ENCODE results near the gene POU2F1. TPM values are rescaled to one million over a fixed set of nuclear protein-coding genes. Genes with fewer than 3 reads are reported as not detected.
A peak's percentile ranks its signal among the peaks of the same experiment; 100 is the strongest.

Gene POU2F1
- total RNA-seq, 1 donor from 2014 or later: 68.0 TPM

DNA sequence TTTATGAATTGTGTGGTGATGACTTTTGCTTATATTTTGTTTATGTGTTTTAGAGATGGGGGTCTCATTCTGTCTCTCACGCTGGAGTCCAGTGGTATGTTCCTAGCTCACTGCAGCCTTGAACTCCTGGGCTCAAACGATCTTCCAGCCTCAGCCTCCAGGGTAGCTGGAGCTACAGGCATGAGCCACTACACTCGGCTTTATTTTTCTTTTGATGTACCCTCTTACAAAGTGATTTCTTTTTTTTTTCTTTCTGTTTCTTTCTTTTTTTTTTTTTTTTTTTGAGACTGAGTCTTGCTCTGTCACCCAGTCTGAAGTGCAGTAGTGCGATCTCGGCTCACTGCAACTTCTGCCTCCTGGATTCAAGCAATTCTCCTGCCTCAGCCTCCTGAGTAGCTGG, 250.9 kb downstream of the POU2F1 start:
- H3F3A ChIP-seq (ENCODE audit: low read depth): peaks cover 9% of the 10 kb centered on the region
- H3K4me1 Mint-ChIP-seq: peaks cover 53% of the 10 kb centered on the region
- no peak for TF ChIP-seq EZH2 (IDR thresholded peaks at IDR 0.05)
- TF ChIP-seq EZH2phosphoT487 (IDR thresholded peaks at IDR 0.05): no peak
- H3K4me2 ChIP-seq: no peak overlapping the region
- no peak for DNase-seq (ENCODE audit: low spot score)
- H3K4me3 ChIP-seq: no peak overlapping the region
- no peaks in the 10 kb centered on the region for H3K27me3 ChIP-seq
- H2AFZ ChIP-seq (replicated peaks): no peak overlapping the region
- no peak overlapping the region for H3K4me3 Mint-ChIP-seq
- H3K27me3 Mint-ChIP-seq (ENCODE audit: insufficient read depth, low read depth): peaks cover 10% of the 10 kb centered on the region
- H3K9me3 Mint-ChIP-seq: peaks cover 6% of the 10 kb centered on the region
- H3K36me3 Mint-ChIP-seq: peaks cover 7% of the 10 kb centered on the region
- no peaks in the 10 kb centered on the region for H4K20me1 ChIP-seq (ENCODE audit: low read depth)
- H3K27ac Mint-ChIP-seq: peak overlapping the region; percentile 46
- no peak overlapping the region for H3K9ac ChIP-seq
- H3K9me3 ChIP-seq (ENCODE audit: low read depth): no peaks in the 10 kb centered on the region
- H3K4me1 ChIP-seq: peaks cover 36% of the 10 kb centered on the region
- H3K79me2 ChIP-seq (ENCODE audit: low read depth): no peaks in the 10 kb centered on the region
- H3K36me3 ChIP-seq: no peaks in the 10 kb centered on the region
- H3K27ac ChIP-seq: no peak overlapping the region

GRCh38 chr1:167472752-167473521, 252.3 kb downstream of the POU2F1 start:
- Histone ChIP-seq H4K20me1 (ENCODE audit: low read depth) (no peaks in the 10 kb centered on the region), H3K79me2 (ENCODE audit: low read depth) (no peaks in the 10 kb centered on the region), H3K36me3 (no peaks in the 10 kb centered on the region), H3K9ac (no peak overlapping the region), H3K9me3 (ENCODE audit: low read depth) (no peaks in the 10 kb centered on the region), H3K4me2 (no peak overlapping the region), H3K4me3 (no peak overlapping the region), H3K4me1 (peaks cover 30% of the 10 kb centered on the region), H3K27me3 (no peaks in the 10 kb centered on the region), H2AFZ (replicated peaks) (no peak overlapping the region), H3F3A (ENCODE audit: low read depth) (peaks cover 9% of the 10 kb centered on the region), H3K27ac (no peak overlapping the region)
- Mint-ChIP-seq H3K27ac (peak overlapping the region; percentile 72), H3K27me3 (ENCODE audit: insufficient read depth, low read depth) (peaks cover 10% of the 10 kb centered on the region), H3K4me3 (peak overlapping the region; percentile 7), H3K4me1 (peaks cover 53% of the 10 kb centered on the region), H3K9me3 (peaks cover 6% of the 10 kb centered on the region), H3K36me3 (peaks cover 7% of the 10 kb centered on the region)
- no peak for DNase-seq (ENCODE audit: low spot score)
- no peak for TF ChIP-seq EZH2phosphoT487 (IDR thresholded peaks at IDR 0.05)
- TF ChIP-seq, protein P1, sequence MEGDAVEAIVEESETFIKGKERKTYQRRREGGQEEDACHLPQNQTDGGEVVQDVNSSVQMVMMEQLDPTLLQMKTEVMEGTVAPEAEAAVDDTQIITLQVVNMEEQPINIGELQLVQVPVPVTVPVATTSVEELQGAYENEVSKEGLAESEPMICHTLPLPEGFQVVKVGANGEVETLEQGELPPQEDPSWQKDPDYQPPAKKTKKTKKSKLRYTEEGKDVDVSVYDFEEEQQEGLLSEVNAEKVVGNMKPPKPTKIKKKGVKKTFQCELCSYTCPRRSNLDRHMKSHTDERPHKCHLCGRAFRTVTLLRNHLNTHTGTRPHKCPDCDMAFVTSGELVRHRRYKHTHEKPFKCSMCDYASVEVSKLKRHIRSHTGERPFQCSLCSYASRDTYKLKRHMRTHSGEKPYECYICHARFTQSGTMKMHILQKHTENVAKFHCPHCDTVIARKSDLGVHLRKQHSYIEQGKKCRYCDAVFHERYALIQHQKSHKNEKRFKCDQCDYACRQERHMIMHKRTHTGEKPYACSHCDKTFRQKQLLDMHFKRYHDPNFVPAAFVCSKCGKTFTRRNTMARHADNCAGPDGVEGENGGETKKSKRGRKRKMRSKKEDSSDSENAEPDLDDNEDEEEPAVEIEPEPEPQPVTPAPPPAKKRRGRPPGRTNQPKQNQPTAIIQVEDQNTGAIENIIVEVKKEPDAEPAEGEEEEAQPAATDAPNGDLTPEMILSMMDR (IDR thresholded peaks at IDR 0.05): no peak
- TF ChIP-seq EZH2 (IDR thresholded peaks at IDR 0.05): no peak

GRCh38 chr1:167473761-167474160, 253.1 kb downstream of the POU2F1 start:
- DNase-seq (ENCODE audit: low spot score): no peak
- no peak overlapping the region for H3K9ac ChIP-seq
- Mint-ChIP-seq H3K27ac (peak overlapping the region; percentile 94), H3K27me3 (ENCODE audit: insufficient read depth, low read depth) (peaks cover 10% of the 10 kb centered on the region), H3K36me3 (peaks cover 7% of the 10 kb centered on the region), H3K4me1 (peaks cover 52% of the 10 kb centered on the region), H3K4me3 (peak overlapping the region; percentile 2), H3K9me3 (peaks cover 6% of the 10 kb centered on the region)
- peak overlapping the region; percentile 51 for H3K4me2 ChIP-seq
- H3K4me1 ChIP-seq: peaks cover 27% of the 10 kb centered on the region
- H3K27me3 ChIP-seq: no peaks in the 10 kb centered on the region
- no peak overlapping the region for H3K27ac ChIP-seq
- no peaks in the 10 kb centered on the region for H3K9me3 ChIP-seq (ENCODE audit: low read depth)
- peaks cover 5% of the 10 kb centered on the region for H3F3A ChIP-seq (ENCODE audit: low read depth)
- no peak overlapping the region for H2AFZ ChIP-seq (replicated peaks)
- H3K79me2 ChIP-seq (ENCODE audit: low read depth): no peaks in the 10 kb centered on the region
- H3K36me3 ChIP-seq: no peaks in the 10 kb centered on the region
- no peaks in the 10 kb centered on the region for H4K20me1 ChIP-seq (ENCODE audit: low read depth)
- TF ChIP-seq EZH2phosphoT487 (IDR thresholded peaks at IDR 0.05): no peak
- TF ChIP-seq, protein P1 (IDR thresholded peaks at IDR 0.05): no peak
- TF ChIP-seq EZH2 (IDR thresholded peaks at IDR 0.05): no peak
- H3K4me3 ChIP-seq: no peak overlapping the region

DNA sequence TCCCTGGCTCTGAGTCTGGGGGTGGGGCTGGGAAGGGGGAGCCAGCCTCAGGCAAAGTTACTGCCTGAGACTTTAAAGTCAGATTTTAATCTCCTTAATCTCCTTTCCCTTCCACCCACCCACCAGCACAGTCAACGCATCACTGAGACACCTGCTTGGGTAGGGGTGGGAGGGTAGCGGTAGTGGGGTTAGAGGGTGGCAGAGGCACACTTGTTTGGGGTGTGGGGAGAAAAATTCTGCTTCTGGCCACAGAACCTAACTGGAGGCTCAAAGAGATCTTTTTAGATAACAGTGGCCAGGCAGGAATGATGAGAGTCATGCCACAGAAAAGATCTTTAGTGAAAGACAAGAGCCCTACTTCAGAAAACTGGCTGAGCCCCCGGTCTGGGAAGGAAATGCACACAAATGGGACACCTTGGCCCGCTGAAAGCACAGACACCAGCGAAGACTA, 253.5 kb downstream of the POU2F1 start:
- no peak overlapping the region for H3K4me3 ChIP-seq
- peak overlapping the region; percentile 51 for H3K4me2 ChIP-seq
- H3K36me3 Mint-ChIP-seq: peaks cover 7% of the 10 kb centered on the region
- peak overlapping the region; percentile 94 for H3K27ac Mint-ChIP-seq
- peak; percentile 54 for DNase-seq (ENCODE audit: low spot score)
- H2AFZ ChIP-seq (replicated peaks): no peak overlapping the region
- no peaks in the 10 kb centered on the region for H3K9me3 ChIP-seq (ENCODE audit: low read depth)
- no peaks in the 10 kb centered on the region for H3K27me3 ChIP-seq
- TF ChIP-seq EZH2phosphoT487 (IDR thresholded peaks at IDR 0.05): no peak
- TF ChIP-seq, protein P1 (IDR thresholded peaks at IDR 0.05): no peak
- TF ChIP-seq EZH2 (IDR thresholded peaks at IDR 0.05): no peak
- peaks cover 5% of the 10 kb centered on the region for H3F3A ChIP-seq (ENCODE audit: low read depth)
- H3K4me1 ChIP-seq: peaks cover 27% of the 10 kb centered on the region
- peaks cover 10% of the 10 kb centered on the region for H3K27me3 Mint-ChIP-seq (ENCODE audit: insufficient read depth, low read depth)
- H3K9ac ChIP-seq: no peak overlapping the region
- H4K20me1 ChIP-seq (ENCODE audit: low read depth): no peaks in the 10 kb centered on the region
- peaks cover 52% of the 10 kb centered on the region for H3K4me1 Mint-ChIP-seq
- peaks cover 6% of the 10 kb centered on the region for H3K9me3 Mint-ChIP-seq
- no peak overlapping the region for H3K27ac ChIP-seq
- H3K36me3 ChIP-seq: no peaks in the 10 kb centered on the region
- no peak overlapping the region for H3K4me3 Mint-ChIP-seq
- H3K79me2 ChIP-seq (ENCODE audit: low read depth): no peaks in the 10 kb centered on the region

Data from neural progenitor cell (in vitro differentiated cells).